GM13977 (cell line): ENCODE data around the gene ERBB4.

Source experiments
- DNase-seq: peaks from one replicate; pipeline ENCODE4 v3.0.0; 2012; ENCODE audit warnings: low spot score
- CTCF ChIP-seq: IDR thresholded peaks from 2 replicates; pipeline ENCODE4 v1.5.1; 2012; ENCODE audit warnings: mild to moderate bottlenecking, control low read depth; ENCODE audit not compliant: insufficient read depth; ENCODE audit errors: extremely low read depth, missing control alignments
- in situ Hi-C: fragments of 300-500 bp; cut with MboI; formaldehyde crosslinking; loops from one replicate; pipeline ENCODE4 v1.12.0; 2022; ENCODE audit warnings: low sequenced_read_pairs, low pct_unique_long_range_greater_than_20kb, mixed read lengths, inconsistent platforms; ENCODE audit not compliant: unreplicated experiment

ERBB4 gene

GRCh38 chr2:211364911-211365310 lies 1173.7 kb downstream of the ERBB4 start:
- no peak for TF ChIP-seq CTCF
- no peak for DNase-seq
- in situ Hi-C loops = no loop called here

- no peak for DNase-seq
- in situ Hi-C loops = no loop called here
- TF ChIP-seq CTCF = no peak
These were observed 1177.2 kb downstream of the ERBB4 start for GRCh38 chr2:211361383-211361782.

- TF ChIP-seq CTCF = no peak
- no peak for DNase-seq
- in situ Hi-C loops = no loop called here
These were observed 1179.3 kb downstream of the ERBB4 start for GRCh38 chr2:211359347-211359746.

GRCh38 chr2:211358504-211358903 lies 1180.1 kb downstream of the ERBB4 start:
- TF ChIP-seq CTCF = no peak
- in situ Hi-C loops = no loop called here
- DNase-seq = no peak

GRCh38 chr2:211354481-211354880 lies 1184.1 kb downstream of the ERBB4 start:
- DNase-seq = no peak
- no peak for TF ChIP-seq CTCF
- in situ Hi-C loops = no loop called here

- in situ Hi-C loops = no loop called here
- TF ChIP-seq CTCF = no peak
- DNase-seq = no peak
These were observed 1186.6 kb downstream of the ERBB4 start for GRCh38 chr2:211351987-211352386.

- TF ChIP-seq CTCF = no peak
- in situ Hi-C loops = no loop called here
- DNase-seq = no peak
These were observed 1189.6 kb downstream of the ERBB4 start for GRCh38 chr2:211349031-211349430.
